GM12891 (cell line): ENCODE results near the gene MSMO1.

Experiments
- POLR2A ChIP-seq: IDR thresholded peaks from 2 replicates; pipeline ENCODE4 v1.6.1; 2011; ENCODE audit warnings: low read depth, low read length, control low read depth
- SPI1 ChIP-seq: IDR thresholded peaks from 2 replicates; pipeline ENCODE4 v1.6.1; 2011; ENCODE audit warnings: low read depth, low read length, control low read depth

DNA sequence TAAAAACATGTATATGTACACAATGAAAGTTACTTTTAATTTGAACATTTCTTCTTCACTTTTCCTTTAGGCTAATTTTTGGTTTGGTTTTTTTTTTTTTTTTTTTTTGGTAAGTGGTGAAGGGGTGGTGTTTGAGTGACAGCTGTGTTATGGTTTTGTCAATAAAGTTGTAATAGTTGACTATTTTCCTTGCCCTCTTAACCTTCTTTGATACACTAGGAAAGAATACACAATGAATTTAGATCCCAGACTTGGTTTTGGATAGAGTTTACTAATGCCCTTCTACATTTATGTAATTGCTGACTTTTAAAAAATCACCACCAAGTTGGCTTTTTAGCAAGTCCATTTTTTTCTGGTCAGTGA is 38.1 kb upstream of the MSMO1 start:
- TF ChIP-seq SPI1 (no peak), POLR2A (no peak)
